Measurements from ENCODE around the gene TSPAN4.

TSPAN4 gene

DNA sequence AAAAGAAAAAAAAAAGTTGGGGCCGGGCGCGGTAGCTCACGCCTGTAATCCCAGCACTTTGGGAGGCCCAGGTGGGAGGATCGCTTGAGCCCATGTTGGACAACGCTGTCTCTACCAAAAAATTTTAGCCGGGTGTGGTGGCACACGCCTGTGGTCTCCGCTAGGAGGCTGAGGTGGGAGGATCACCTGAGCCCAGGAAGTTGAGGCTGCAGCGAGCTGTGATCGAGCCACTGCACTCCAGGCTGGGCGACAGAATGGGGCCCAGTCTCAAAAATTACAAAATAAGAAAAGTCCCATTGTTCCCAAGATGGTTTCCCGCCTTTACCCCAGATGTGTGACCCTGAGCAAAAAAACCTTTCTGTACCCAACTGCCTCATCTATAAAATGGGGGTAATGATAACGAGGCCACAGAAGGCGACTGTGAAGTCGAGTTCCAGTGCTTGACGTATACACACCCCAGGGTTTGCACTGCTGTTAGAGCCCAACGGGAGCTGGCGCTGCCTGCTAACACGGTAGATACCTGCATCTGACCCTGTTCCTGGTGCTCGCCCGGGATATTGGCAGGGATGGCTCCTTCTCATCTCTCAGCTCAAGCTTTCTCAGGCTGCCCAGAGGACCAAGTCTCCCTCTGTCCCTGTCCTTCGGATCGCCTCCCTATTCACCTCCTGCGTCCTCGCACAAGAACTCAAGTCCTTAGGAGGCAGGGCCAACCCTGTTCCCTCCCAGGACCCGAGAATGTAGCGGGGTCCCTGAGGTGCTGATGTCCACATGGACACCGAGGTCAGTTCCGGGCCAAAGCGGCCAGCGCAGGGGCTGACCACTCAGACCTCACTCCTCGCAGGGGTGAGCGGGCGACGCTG lies 34.0 kb upstream of the TSPAN4 start:
- DNase-seq = no peak

DNA sequence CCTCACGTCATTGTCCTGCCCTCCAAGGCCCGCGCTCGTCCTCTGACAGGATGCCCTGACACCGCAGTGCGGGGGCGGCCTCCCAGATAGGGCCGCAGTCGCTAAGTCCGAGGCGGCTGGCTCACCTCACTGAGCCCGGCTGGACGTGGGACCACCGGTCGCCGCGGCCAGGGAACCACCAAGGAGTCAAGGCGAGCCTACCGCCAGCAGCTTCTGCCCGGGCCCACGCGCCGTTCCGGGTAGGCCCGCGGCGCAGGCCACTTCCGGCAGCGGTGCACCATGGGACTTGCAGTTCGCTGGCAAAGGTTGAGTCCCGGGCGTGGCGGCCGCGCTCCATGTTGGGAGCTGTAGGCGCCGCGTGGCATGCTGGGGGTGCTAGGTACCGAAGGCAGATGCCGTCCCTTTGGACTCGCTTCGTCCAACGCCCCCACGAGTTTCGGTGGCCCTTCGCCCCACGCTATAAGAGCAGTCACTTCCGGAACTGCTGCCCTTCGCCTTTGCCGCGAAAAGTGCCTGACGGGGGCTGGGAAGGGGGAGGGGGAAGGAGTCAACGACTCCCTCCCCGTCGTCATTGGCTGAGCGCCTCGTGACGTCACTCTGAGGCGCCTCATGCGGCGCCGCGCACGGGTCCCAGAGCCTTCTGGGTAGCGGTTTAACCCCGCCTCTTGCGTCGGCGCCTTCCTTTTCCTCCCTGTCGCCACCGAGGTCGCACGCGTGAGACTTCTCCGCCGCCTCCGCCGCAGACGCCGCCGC lies 33.2 kb upstream of the TSPAN4 start, which contains the start of gene RPLP2:
Gene RPLP2, plus strand, starts transcription at position 681 of the 753 bp plus-strand sequence. CDS start 268 bp downstream, outside the sequence.
- DNase-seq = peak; percentile 83

DNA sequence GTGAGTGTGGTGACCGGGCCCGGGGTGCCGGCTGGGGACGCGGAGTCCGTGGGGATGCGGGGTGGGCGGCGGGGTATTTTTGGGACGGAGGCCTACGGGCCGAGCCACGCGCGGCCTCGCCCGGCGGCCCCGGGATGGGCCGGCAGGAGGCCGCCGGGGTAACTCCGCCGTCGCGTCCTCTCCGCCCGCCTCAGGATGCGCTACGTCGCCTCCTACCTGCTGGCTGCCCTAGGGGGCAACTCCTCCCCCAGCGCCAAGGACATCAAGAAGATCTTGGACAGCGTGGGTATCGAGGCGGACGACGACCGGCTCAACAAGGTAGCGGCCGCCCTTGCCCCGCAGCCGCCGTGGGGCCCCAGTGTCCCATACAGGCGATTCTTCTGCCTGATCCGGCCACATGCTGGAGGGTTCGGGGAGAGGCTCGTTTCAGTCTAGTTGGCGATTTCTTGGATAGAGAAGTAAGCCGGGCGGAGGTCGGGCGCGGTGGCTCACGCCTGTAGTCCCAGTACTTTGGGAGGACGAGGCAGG lies 32.5 kb upstream of the TSPAN4 start:
- DNase-seq = no peak

DNA sequence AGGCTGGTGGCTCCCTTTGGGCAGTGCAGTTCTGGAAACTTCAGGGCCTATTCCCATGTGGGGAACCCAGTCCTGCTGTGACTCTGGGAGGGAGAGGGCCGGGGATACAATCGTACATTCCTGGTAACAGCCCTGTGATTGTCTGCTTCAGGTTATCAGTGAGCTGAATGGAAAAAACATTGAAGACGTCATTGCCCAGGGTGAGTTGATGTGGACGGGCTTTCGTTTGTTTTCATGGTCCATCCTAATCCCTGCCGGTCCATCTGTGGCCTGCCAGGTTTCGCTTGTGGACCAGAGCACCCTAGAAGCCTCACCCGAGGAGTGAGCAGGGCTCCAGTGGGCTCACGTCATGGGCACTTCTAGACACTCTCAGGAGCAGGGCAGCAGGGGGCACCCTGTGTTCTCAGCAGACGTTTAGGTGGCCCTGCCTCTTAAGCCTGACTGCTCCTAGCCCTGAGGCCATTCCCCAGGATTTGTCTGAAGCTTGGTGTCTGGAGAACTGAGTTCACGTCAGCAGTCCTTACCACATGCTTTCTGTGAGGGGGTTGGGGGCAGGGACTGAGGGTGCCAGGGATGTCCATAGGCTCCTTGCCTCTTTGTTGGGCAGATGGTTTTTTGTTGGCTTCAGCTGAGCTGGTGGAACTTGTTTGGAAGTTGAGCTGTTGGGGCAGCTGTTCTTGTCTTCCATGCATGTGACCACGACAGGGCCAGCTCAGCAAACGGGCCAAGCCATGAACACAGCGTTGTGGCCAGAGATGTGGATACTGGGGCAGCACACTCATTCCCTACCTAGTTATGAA lies 31.0 kb upstream of the TSPAN4 start:
- no peak for DNase-seq

DNA sequence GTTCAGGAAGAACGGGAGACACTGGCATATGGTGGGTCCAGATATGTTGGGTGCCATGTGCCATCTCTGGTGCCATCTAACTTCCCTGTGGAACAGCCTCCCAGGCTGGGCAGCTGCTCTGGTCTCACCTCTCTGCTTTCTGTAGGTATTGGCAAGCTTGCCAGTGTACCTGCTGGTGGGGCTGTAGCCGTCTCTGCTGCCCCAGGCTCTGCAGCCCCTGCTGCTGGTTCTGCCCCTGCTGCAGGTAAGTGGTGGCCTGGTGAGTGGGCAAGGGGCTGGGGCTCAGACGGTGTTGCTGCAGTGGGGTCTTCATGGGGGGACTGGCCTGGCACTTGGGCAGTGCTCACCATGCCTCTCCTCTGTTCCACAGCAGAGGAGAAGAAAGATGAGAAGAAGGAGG lies 30.3 kb upstream of the TSPAN4 start:
- no peak for DNase-seq

DNA sequence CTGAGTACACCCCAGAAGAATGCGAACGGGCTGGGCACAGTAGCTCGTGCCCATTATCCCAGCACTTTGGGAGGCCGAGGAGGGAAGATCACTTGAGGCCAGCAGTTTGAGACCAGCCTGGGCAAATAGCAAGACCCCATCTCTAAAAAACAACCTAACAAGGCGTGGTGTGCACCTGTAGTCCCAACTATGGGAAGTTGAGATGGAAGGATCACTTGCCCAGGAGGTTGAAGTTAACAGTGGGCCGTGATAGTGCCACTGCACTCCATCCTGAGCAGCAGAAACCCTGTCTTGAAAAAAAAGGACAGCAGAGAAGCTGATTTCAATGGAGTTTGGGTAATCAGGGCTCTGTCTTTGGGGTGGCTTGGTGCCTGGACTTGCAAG lies 29.6 kb upstream of the TSPAN4 start:
- DNase-seq = no peak

DNA sequence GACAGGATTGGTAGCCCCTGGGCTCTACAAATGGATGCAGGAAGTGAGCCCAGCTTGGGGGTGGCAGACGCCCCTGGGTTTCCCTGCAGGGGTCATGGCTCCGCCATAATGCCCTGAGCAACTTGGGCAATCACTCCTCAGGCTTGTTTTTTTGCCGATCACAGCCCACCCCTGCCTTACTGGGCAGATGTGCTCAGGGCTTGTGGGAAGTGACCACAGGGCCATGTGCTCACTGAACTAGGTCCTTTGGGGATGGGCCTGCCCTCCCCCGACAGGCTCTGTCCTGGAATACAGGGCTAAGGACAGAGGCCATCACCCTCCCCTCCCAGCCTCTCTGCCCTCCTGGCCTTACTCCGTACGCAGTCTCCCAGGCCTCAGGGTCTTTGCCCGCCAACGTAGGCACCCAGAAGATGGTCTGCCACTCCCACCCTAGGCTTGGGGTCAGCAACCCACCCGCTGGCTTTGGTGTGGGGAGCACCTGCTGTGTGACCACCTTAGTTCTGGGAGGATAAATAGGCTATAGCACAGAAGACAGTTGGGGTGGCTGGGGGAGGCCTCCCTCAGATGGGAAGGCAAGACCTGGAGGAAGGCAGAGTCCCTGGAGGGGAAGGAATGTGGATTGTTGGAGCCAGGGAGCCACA lies 29.1 kb upstream of the TSPAN4 start:
- DNase-seq = no peak

DNA sequence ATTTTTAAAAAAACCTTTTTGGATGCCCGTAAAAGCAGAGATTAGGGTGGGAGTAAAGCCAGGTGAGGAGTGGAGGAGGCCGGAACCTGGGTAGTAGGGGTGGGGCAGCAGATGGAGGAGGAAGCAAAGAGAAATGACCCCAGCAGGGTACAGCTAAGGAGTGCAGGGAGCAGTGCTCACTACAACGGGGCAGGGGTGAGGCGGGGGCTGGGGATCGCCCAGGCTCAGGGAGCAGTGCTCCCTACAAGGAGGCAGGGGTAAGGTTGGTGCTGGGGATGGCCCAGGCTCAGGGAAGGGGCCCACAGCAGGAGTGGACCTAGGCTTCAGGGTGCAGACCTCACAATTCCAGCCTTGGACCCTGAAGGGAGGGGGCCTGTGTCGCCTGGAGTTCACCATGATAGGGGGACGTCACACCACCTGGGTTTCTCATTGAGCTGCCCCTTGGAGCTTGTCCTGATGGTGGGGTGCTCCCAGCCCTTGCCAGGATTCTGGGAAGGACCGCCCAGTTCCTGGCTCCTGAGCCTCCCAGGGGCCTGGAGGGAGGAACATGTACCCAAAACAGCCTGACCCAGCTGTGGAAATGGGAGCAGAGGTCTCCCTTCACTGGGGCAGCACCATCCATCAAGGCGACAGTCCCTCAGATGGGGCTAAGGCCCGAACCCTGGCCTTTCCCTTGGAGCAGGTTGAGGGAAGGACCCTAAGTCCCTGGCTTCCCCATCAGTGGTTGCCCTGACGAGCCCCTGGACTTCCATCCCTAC lies 26.8 kb upstream of the TSPAN4 start:
- DNase-seq = no peak

DNA sequence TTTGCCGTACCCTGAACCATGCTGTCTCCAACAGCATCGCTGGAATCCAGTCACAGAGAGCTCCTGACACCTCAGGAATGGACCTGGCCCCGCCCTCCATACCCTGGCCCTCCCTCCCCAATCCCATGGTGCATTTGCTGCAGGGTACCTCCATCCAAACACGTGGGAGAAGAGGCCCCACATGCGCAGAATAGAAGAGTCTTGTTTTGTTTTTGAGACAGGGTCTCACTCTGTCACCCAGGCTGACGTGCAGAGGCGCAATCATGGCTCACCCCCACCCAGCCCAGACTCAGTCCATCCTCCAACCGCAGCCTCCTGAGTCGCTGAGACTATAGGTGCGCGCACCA lies 26.2 kb upstream of the TSPAN4 start:
- DNase-seq = no peak

DNA sequence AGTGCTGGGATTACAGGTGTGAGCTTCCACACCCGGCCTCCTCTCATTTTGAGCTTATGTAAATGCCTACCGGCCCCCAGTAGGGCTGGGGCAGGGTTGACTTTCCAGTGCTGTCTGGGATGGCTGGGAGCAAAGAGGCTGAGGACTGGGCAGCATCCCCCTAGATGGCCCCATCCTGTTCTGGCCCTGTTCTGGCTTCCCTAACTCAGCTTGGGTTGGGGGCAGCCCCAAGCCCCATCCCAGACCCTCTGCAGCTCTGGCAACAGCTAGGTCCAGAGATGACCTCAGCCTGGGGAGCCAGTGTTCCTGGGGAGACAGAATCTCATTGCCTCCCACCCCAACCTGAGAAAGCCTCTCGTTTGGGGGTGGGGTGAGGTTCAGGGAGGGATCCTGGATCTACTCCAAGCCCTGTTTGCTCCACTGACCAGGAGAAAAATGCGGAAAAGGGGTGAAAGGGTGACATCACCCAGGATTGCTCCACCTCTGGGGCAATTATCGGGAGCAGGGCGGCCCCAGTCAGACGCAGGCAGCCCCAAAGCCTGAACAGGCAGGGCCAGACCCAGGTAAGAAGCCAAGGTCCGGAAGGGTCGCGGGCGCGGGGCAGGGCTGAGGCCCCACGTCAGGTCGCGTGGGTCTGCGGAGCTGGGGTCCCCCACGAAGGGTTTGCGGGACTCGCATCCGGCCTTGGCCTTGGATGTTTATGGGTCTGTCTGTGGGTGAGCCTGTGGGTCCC lies 24.1 kb upstream of the TSPAN4 start, which contains the start of gene PNPLA2:
Gene PNPLA2, plus strand, starts transcription at position 519 of the 733 bp plus-strand sequence. CDS start 805 bp downstream, outside the sequence.
- DNase-seq = no peak

DNA sequence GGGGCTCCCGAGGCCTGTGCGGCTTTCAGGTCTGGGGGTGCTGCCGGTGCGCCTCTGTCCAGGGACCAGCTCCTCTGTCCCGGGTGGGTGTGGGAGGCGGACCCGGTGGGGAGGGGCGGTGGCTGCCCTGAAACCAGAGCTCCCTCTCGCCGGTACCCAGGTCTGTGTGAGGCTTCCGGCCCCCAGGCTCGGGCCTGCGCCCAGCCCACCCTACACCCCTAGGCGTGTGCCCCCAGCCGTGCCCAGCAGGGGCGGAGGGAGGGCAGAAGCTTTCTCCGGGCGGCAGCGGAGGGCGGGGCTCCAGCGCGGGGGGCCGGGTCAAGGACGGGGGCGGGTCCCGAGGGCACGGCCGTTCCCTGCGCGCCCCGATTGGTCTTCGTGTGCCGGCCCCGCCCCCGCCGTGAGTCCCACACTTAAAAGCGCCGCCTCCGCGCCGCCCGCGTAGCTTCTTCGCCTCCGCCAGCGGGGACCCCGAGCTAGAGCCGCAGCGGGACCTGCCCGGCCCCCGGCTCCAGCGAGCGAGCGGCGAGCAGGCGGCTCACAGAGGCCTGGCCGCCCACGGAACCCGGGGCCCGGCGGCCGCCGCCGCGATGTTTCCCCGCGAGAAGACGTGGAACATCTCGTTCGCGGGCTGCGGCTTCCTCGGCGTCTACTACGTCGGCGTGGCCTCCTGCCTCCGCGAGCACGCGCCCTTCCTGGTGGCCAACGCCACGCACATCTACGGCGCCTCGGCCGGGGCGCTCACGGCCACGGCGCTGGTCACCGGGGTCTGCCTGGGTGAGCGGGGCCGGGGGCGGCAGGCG lies 23.3 kb upstream of the TSPAN4 start:
- peak; percentile 27 for DNase-seq

DNA sequence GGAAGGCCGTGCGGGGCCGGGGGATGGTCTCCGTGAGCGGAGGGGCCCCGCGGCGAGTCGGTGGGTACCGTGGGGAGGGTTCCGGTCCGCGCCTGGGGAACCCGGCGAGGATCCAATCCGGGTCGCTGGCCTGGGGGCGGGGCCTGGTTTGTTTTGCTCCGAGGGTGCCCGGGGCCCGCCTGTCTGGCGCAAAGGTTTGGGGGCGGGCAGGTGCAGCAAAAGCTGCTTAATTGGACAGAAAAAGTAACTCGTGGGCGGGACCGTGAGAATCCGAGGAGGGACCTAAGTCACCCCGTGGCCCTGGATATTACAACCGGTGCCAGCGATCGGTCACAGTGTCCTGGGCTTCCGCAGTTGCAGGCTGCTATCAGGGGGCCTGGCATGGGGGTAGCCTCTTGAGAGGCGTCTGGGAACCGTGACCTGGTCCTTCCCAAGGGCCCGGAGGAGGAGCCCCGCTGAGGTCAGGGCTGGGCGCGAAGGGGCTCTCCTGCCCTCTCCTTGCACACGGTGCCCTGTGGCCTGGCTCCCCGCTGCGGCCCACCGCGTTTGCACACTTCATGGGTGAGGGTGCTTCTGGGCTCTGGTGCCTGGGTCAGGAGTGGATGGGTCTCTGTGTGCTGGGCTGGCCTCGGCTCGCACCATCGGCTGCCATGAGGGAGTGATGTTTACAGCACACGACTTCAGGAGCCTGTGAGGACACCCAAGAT lies 22.6 kb upstream of the TSPAN4 start:
- DNase-seq = peak; percentile 17

DNA sequence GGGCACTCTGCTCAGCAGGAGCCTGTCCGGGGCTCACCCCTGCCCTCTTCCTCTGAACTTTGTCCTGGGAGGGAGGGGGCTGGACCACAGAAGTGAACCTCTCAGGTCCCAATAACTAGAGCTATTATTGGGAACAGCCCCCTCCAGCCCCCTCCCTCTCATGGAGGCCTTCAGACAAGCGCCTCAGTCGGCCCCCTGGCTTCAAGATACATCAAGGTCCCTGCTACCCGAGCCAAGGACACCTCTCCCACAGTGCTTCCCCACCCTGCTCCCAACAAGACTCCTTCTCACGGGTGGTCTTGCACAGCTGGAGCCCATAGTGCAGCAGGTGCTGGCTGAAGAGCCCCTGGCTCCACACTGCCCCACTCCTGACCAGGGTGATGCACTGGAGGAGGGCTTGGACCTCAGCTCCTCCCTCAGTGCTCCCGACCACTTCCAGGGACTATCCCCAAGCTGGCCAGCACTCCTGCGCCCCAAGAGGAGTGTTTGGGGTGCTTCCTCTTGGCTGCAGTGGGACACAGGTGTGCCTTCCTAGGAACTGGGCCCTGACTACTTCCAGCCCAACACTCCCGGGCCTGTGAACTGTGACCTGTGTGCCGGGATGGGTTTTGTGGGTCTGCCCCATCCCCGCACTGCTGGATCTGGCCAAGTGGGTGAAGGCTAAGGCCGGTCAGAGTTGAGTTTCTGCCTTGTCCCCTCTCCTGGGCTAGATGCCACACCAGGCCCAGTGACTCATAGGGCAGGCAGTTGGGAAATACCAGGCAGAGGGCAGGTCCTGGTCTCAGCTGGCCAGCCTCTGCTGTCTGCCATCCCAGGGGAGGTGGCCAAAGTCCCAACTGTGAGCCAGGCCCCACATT lies 21.8 kb upstream of the TSPAN4 start:
- DNase-seq = no peak

DNA sequence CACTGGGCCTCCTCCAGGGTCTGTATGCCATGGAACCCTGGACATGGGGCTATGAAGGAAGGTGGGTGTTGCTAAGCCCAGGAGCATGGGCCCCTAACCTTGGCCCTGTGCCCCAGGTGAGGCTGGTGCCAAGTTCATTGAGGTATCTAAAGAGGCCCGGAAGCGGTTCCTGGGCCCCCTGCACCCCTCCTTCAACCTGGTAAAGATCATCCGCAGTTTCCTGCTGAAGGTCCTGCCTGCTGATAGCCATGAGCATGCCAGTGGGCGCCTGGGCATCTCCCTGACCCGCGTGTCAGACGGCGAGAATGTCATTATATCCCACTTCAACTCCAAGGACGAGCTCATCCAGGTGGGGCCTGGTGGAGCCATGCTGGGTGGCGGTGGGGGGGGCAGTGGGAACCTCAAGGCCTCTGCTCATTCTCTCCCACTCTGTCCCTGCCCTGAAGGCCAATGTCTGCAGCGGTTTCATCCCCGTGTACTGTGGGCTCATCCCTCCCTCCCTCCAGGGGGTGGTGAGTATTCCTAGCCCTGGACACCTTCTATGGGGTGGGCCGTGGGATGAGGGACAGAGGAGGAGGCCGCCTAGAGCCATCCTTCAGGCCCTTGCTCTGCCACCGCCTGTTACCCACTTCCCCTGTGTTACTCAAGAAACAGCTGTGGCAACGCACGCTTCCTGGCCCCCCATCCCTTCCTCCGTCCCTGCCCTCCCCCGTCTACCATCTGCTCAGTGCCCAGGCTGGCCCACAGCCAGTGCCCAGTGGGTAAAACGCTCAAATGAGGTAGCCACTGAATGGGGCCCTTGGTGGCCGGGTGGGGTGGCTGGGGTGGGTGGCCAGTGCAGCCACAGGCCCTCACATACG lies 20.9 kb upstream of the TSPAN4 start:
- no peak for DNase-seq

DNA sequence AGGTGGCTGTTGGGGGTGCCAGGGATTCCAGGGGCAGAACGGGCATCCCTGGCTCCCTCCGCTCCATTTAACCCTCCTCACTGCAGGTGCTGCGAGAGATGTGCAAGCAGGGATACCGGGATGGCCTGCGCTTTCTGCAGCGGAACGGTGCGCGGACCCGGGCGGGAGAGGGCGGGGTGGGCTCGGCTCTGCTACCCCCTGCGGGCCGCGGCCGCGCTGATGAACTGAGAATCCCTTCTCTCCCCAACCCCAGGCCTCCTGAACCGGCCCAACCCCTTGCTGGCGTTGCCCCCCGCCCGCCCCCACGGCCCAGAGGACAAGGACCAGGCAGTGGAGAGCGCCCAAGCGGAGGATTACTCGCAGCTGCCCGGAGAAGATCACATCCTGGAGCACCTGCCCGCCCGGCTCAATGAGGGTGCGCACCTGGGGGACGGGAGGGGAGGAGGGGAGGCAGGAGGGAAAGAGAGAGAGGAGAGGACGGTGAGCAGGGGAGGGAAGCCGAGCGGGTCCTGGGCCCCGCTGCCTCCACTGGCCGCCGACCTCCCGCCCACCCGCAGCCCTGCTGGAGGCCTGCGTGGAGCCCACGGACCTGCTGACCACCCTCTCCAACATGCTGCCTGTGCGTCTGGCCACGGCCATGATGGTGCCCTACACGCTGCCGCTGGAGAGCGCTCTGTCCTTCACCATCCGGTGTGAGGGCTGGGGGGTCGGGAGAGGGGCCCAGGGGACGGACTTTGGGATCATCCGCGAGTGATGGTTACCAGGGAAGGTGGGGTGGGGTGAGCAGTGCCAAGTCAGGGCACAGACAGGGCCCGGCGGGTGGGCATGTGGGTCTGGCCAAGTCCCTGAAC lies 19.0 kb upstream of the TSPAN4 start:
- DNase-seq = no peak

DNA sequence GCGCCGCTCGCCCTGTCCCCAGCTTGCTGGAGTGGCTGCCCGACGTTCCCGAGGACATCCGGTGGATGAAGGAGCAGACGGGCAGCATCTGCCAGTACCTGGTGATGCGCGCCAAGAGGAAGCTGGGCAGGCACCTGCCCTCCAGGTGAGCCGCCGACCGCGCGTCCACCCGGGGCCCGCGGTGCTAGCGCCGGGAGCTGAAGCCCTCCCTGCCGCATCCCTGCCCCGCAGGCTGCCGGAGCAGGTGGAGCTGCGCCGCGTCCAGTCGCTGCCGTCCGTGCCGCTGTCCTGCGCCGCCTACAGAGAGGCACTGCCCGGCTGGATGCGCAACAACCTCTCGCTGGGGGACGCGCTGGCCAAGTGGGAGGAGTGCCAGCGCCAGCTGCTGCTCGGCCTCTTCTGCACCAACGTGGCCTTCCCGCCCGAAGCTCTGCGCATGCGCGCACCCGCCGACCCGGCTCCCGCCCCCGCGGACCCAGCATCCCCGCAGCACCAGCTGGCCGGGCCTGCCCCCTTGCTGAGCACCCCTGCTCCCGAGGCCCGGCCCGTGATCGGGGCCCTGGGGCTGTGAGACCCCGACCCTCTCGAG lies 18.3 kb upstream of the TSPAN4 start:
- peak; percentile 48 for DNase-seq

Measured in DMS79 (cell line).